Stimulated activated CD4-positive, alpha-beta T cell treated with anti-CD3 and anti-CD28 coated beads, TNF-alpha, amount 100 ng/mL, for 48 hours (primary cell): ENCODE results near the gene LDB3.

Source experiments
- DNase-seq, 3 donors: peaks; one replicate each; pipeline ENCODE4 v3.0.0-alpha.2; 2020; ENCODE audit warnings: low read depth in 3 of 3

Gene LDB3

GRCh38 chr10:86686972-86687371 is 18.7 kb downstream of the LDB3 start:
- no peak for DNase-seq

- no peak for DNase-seq
These were observed 19.4 kb downstream of the LDB3 start for GRCh38 chr10:86687750-86688149.

GRCh38 chr10:86688398-86688921 is 20.1 kb downstream of the LDB3 start:
- DNase-seq, result peak; percentile 17 to 33 (median 27)

- DNase-seq, result no peak
These were observed 20.8 kb downstream of the LDB3 start for GRCh38 chr10:86689146-86689545.

GRCh38 chr10:86690231-86690630 is 21.9 kb downstream of the LDB3 start:
- DNase-seq, result no peak

GRCh38 chr10:86690657-86691084 is 22.4 kb downstream of the LDB3 start:
- DNase-seq, result no peak

GRCh38 chr10:86691333-86692022 is 23.2 kb downstream of the LDB3 start:
- no peak for DNase-seq

GRCh38 chr10:86692023-86692514 is 23.8 kb downstream of the LDB3 start:
- no peak for DNase-seq

- no peak for DNase-seq
These were observed 24.4 kb downstream of the LDB3 start for GRCh38 chr10:86692664-86693063.

- no peak for DNase-seq
These were observed 25.0 kb downstream of the LDB3 start for GRCh38 chr10:86693275-86693674.

GRCh38 chr10:86693721-86694369 is 25.5 kb downstream of the LDB3 start:
- DNase-seq, result peak in 1 of 3 donors; percentile 13

- DNase-seq, result no peak
These were observed 30.1 kb downstream of the LDB3 start for GRCh38 chr10:86698207-86698940.

GRCh38 chr10:86699125-86699524 is 30.8 kb downstream of the LDB3 start:
- no peak for DNase-seq

GRCh38 chr10:86699541-86699940 is 31.2 kb downstream of the LDB3 start:
- DNase-seq, result no peak

GRCh38 chr10:86699991-86700840 is 31.9 kb downstream of the LDB3 start:
- DNase-seq, result no peak

- no peak for DNase-seq
These were observed 32.7 kb downstream of the LDB3 start for GRCh38 chr10:86700851-86701617.

- no peak for DNase-seq
These were observed 34.9 kb downstream of the LDB3 start for GRCh38 chr10:86703176-86703575.

- DNase-seq, result no peak
These were observed 36.8 kb downstream of the LDB3 start for GRCh38 chr10:86705139-86705538.

- DNase-seq, result no peak
These were observed 37.6 kb downstream of the LDB3 start for GRCh38 chr10:86705905-86706304.

- DNase-seq, result no peak
These were observed 38.1 kb downstream of the LDB3 start for GRCh38 chr10:86706401-86706841.

- no peak for DNase-seq
These were observed 38.7 kb downstream of the LDB3 start for GRCh38 chr10:86706977-86707376.
